Subcutaneous abdominal adipose tissue (tissue), 5 donors: ENCODE measurements around the gene MYH15.

Experiments used
- H3K27ac ChIP-seq: one replicate; pipeline ENCODE4 v1.7.0; 2013; ENCODE audit warnings: low read depth, mild to moderate bottlenecking, inconsistent platforms, low read length, moderate library complexity
- H3K27me3 ChIP-seq, 5 donors: one replicate each; pipeline ENCODE4 v1.7.0; 2013; ENCODE audit warnings: low read length in 5 of 5, inconsistent platforms in 1 of 5; ENCODE audit not compliant: control insufficient read depth in 5 of 5, insufficient read depth in 4 of 5
- H3K36me3 ChIP-seq, 5 donors: one replicate each; pipeline ENCODE4 v1.7.0; 2013; ENCODE audit warnings: low read length in 5 of 5; ENCODE audit not compliant: control insufficient read depth in 5 of 5, insufficient read depth in 5 of 5
- H3K4me1 ChIP-seq, 5 donors: one replicate each; pipeline ENCODE4 v1.7.0; 2013; ENCODE audit warnings: low read length in 5 of 5, mild to moderate bottlenecking in 3 of 5, moderate library complexity in 1 of 5; ENCODE audit not compliant: control insufficient read depth in 5 of 5, insufficient read depth in 5 of 5
- H3K4me3 ChIP-seq, 5 donors: one replicate each; pipeline ENCODE4 v1.7.0; 2013; ENCODE audit warnings: low read length in 5 of 5, low read depth in 1 of 5
- H3K9ac ChIP-seq, 5 donors: one replicate each; pipeline ENCODE4 v1.7.0; 2013; ENCODE audit warnings: low read length in 5 of 5, mild to moderate bottlenecking in 4 of 5, moderate library complexity in 3 of 5
- H3K9me3 ChIP-seq, 5 donors: one replicate each; pipeline ENCODE4 v1.7.0; 2013; ENCODE audit warnings: low read length in 5 of 5; ENCODE audit not compliant: control insufficient read depth in 5 of 5
- donor health status: healthy.
- donor health status: healthy.
- donor health status: healthy.
- donor health status: healthy.
- donor health status: healthy.

Gene MYH15

DNA sequence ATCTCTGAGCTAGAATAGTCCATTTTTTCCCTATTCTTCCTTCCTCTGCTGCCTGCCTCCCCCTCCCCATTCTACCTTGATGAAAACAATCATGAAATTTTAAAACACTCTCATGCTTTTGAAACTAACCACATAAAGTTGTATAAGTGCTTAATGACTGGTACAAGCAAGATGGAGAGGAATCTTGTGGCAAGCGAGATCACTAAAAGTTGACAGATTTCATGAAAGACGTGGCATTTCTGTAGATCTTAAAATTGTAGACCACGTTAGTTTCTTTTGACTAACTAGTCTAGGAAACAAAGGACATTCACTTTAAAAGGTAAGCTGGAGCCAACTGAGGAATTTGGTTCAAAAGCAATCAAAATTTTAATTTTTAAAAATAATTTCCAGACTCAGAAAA lies 178.6 kb downstream of the MYH15 start:
- no peak overlapping the region for H3K27ac ChIP-seq
- peaks cover 0 to 8% (median 0%) of the 10 kb centered on the region in 5 donors for H3K4me1 ChIP-seq
- H3K9me3 ChIP-seq = no peaks in the 10 kb centered on the region
- H3K27me3 ChIP-seq = no peaks in the 10 kb centered on the region
- H3K4me3 ChIP-seq = no peak overlapping the region
- H3K36me3 ChIP-seq = no peaks in the 10 kb centered on the region
- H3K9ac ChIP-seq = no peak overlapping the region
